Measurements from ENCODE around the gene OFD1.
A peak's percentile ranks its signal among the peaks of the same experiment; 100 is the strongest.

The OFD1 gene

GRCh38 chrX:13770013-13770535 lies 35.5 kb downstream of the OFD1 start:
- H3K36me3 ChIP-seq (ENCODE audit: control insufficient read depth in 2 of 2, insufficient read depth in 1 of 2, low read length in 2 of 2) = peaks cover 50 to 79% of the 10 kb centered on the region in 2 experiments
- ChIA-PET POLR2A (no interaction called here), CTCF (interaction anchor here (1.0 kb wide), 1 partner anchor 20 kb away, joined by 6 read pairs; no protein-coding TSS in a partner anchor)
- no peak for TF ChIP-seq ZNF394 (tag by site-specific recombination; IDR thresholded peaks at IDR 0.05; ENCODE audit: borderline replicate concordance)
- TF ChIP-seq ZNF121 (tag by site-specific recombination; IDR thresholded peaks at IDR 0.05) = no peak
- TF ChIP-seq ZNF521 (tag by site-specific recombination; IDR thresholded peaks at IDR 0.05) = no peak
- TF ChIP-seq ZBTB17 (tag by site-specific recombination; IDR thresholded peaks at IDR 0.05) = no peak
- TF ChIP-seq SP3 (tag by site-specific recombination; IDR thresholded peaks at IDR 0.05) = no peak
- TF ChIP-seq OSR2 (tag by site-specific recombination; IDR thresholded peaks at IDR 0.05) = peak; percentile 84
- 0 out of 2 replicates have a peak, but pooled peaks have one; percentile 17 for TF ChIP-seq ZBTB44 (tag by site-specific recombination; IDR thresholded peaks at IDR 0.05)
- no peak for TF ChIP-seq ZBTB21 (tag by site-specific recombination; IDR thresholded peaks at IDR 0.05)
- TF ChIP-seq ZNF148 (tag by site-specific recombination; IDR thresholded peaks at IDR 0.05; ENCODE audit: borderline replicate concordance) = no peak
- no peak for TF ChIP-seq ZNF626 (tag by site-specific recombination; IDR thresholded peaks at IDR 0.05)
- TF ChIP-seq, protein P1, sequence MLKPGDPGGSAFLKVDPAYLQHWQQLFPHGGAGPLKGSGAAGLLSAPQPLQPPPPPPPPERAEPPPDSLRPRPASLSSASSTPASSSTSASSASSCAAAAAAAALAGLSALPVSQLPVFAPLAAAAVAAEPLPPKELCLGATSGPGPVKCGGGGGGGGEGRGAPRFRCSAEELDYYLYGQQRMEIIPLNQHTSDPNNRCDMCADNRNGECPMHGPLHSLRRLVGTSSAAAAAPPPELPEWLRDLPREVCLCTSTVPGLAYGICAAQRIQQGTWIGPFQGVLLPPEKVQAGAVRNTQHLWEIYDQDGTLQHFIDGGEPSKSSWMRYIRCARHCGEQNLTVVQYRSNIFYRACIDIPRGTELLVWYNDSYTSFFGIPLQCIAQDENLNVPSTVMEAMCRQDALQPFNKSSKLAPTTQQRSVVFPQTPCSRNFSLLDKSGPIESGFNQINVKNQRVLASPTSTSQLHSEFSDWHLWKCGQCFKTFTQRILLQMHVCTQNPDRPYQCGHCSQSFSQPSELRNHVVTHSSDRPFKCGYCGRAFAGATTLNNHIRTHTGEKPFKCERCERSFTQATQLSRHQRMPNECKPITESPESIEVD (tag by site-specific recombination; IDR thresholded peaks at IDR 0.05) = peak; percentile 71; the same call in 1 of the 2 replicates
- peak; percentile 83 for TF ChIP-seq SP7 (tag by site-specific recombination; IDR thresholded peaks at IDR 0.05)
- no peak for TF ChIP-seq MZF1 (tag by site-specific recombination; IDR thresholded peaks at IDR 0.05; ENCODE audit: borderline replicate concordance)
- no peak for TF ChIP-seq ZNF221 (tag by site-specific recombination; IDR thresholded peaks at IDR 0.05; ENCODE audit: borderline replicate concordance)
- TF ChIP-seq PATZ1 (tag by site-specific recombination; IDR thresholded peaks at IDR 0.05) = no peak
- H3K27ac ChIP-seq (ENCODE audit: extremely low read depth, low read depth, low read length) = no peak overlapping the region
- H3K4me1 ChIP-seq (ENCODE audit: control insufficient read depth, insufficient read depth, low read length) = 0 out of 2 replicates have a peak, but pooled peaks cover 2% of the 10 kb centered on the region
- no peak overlapping the region for H3K4me3 ChIP-seq (ENCODE audit: low read depth, low read length)
- no peaks in the 10 kb centered on the region for H3K9me3 ChIP-seq (ENCODE audit: control insufficient read depth, insufficient read depth, low read depth, low read length)

GRCh38 chrX:13774696-13775095 lies 40.1 kb downstream of the OFD1 start:
- POLR2A ChIA-PET = interaction anchor here (0.6 kb wide), 2 partner anchors 40 to 93 kb away, joined by 3 read pairs; no protein-coding TSS in a partner anchor
- Histone ChIP-seq H3K36me3 (ENCODE audit: control insufficient read depth in 2 of 2, insufficient read depth in 1 of 2, low read length in 2 of 2) (peaks cover 27 to 57% of the 10 kb centered on the region in 2 experiments), H3K9me3 (ENCODE audit: control insufficient read depth, insufficient read depth, low read depth, low read length) (no peaks in the 10 kb centered on the region), H3K27ac (ENCODE audit: extremely low read depth, low read depth, low read length) (no peak overlapping the region), H3K4me3 (ENCODE audit: low read depth, low read length) (no peak overlapping the region), H3K4me1 (ENCODE audit: control insufficient read depth, insufficient read depth, low read length) (0 out of 2 replicates have a peak, but pooled peaks cover 2% of the 10 kb centered on the region)
- CTCF ChIA-PET = interaction anchor here (0.6 to 1.9 kb wide), 4 partner anchors 12 to 257 kb away, joined by 3 to 6 read pairs (median 4); no protein-coding TSS in a partner anchor
- 0 out of 2 replicates have a peak, but pooled peaks have one; percentile 48 for TF ChIP-seq TRIM28 (IDR thresholded peaks at IDR 0.05; ENCODE audit: borderline replicate concordance, low read length)
- 0 out of 2 replicates have a peak, but pooled peaks have one; percentile 57 for TF ChIP-seq IKZF3 (tag by site-specific recombination; IDR thresholded peaks at IDR 0.05)
- TF ChIP-seq ZNF10 (tag by site-specific recombination; IDR thresholded peaks at IDR 0.05) = peak; percentile 35; the same call in 1 of the 2 replicates
- no peak for TF ChIP-seq ZSCAN18 (tag by site-specific recombination; IDR thresholded peaks at IDR 0.05)
- TF ChIP-seq ZBTB17 (tag by site-specific recombination; IDR thresholded peaks at IDR 0.05) = 0 out of 2 replicates have a peak, but pooled peaks have one; percentile 25
- peak; percentile 73; the same call in 1 of the 2 replicates for TF ChIP-seq SCRT1 (tag by site-specific recombination; IDR thresholded peaks at IDR 0.05; ENCODE audit: borderline replicate concordance)
